SK-N-SH (cell line): Measurements from ENCODE around the gene MET. TPM values are rescaled to one million over a fixed set of nuclear protein-coding genes. Genes with fewer than 3 reads are reported as not detected.

Experiments
- CTCF ChIA-PET: fragments of 300-600, 350-600 bp; formaldehyde crosslinking; extraction: SDS; loops from one replicate; lab custom pipeline; 2021; lab: Yijun Ruan, JAX
- POLR2A ChIA-PET: fragments of 350-600 bp; sonication (Branson Sonifier 250); formaldehyde crosslinking; extraction: SDS; loops from one replicate; lab custom pipeline; 2020; ENCODE audit warnings: antibody characterized with exemption, inconsistent platforms; lab: Yijun Ruan, JAX
- DNase-seq: peaks from one replicate; pipeline ENCODE4 v3.0.0; 2012
- H2AFZ ChIP-seq: fragments of 200-600 bp; sonication (generic); 2 replicates; pipeline ENCODE4 v1.8.1; 2016; ENCODE audit warnings: antibody characterized with exemption, mild to moderate bottlenecking, low read depth
- H3F3A ChIP-seq: fragments of 200-600 bp; sonication (generic); replicated peaks from 2 replicates; pipeline ENCODE3; 2016; ENCODE audit warnings: antibody characterized with exemption, mild to moderate bottlenecking; ENCODE audit not compliant: insufficient read depth
- H3K27ac ChIP-seq, 2 experiments: fragments of 200-500 bp in 1 of 2; fragments of 200-600 bp in 1 of 2; sonication (Bioruptor generic) in 1 of 2; sonication (generic), shearing (Covaris generic) in 1 of 2; 2 replicates each; pipeline versions ENCODE4 v1.5.1 to v1.6.1; 2014 to 2016; ENCODE audit warnings: low read depth in 2 of 2, inconsistent platforms in 1 of 2, low read length in 1 of 2, mild to moderate bottlenecking in 1 of 2, mixed read lengths in 1 of 2
- H3K27me3 ChIP-seq: fragments of 200-600 bp; sonication (generic), shearing (Covaris generic); 2 replicates; pipeline ENCODE4 v1.6.1; 2016; ENCODE audit warnings: mixed run types; ENCODE audit not compliant: insufficient read depth
- H3K36me3 ChIP-seq, 2 experiments: fragments of 200-500 bp in 1 of 2; fragments of 200-600 bp in 1 of 2; sonication (Bioruptor generic) in 1 of 2; sonication (generic) in 1 of 2; replicated peaks in 1 of 2; 2 replicates each; pipeline versions ENCODE3 to v1.5.1; 2014 to 2016; ENCODE audit warnings: low read length in 1 of 2, mild to moderate bottlenecking in 1 of 2; ENCODE audit not compliant: insufficient read depth in 2 of 2, control insufficient read depth in 1 of 2
- H3K4me1 ChIP-seq, 2 experiments: fragments of 200-500 bp in 1 of 2; fragments of 200-600 bp in 1 of 2; sonication (Bioruptor generic) in 1 of 2; sonication (generic), shearing (Covaris generic) in 1 of 2; 2 replicates each; pipeline versions ENCODE4 v1.5.1 to v1.6.1; 2014 to 2016; ENCODE audit warnings: low read depth in 1 of 2, low read length in 1 of 2, mixed run types in 1 of 2; ENCODE audit not compliant: insufficient read depth in 2 of 2, control insufficient read depth in 1 of 2
- H3K4me2 ChIP-seq: fragments of 200-600 bp; sonication (generic), shearing (Covaris generic); 2 replicates; pipeline ENCODE4 v1.6.1; 2017; ENCODE audit warnings: mixed run types
- H3K4me3 ChIP-seq, 2 experiments: fragments of 200-500 bp in 1 of 2; fragments of 200-600 bp in 1 of 2; sonication (Bioruptor generic) in 1 of 2; sonication (generic), shearing (Covaris generic) in 1 of 2; 2 replicates each; pipeline versions ENCODE4 v1.5.1 to v1.8.1; 2014 to 2016; ENCODE audit warnings: low read depth in 2 of 2, inconsistent platforms in 1 of 2, low read length in 1 of 2, mild to moderate bottlenecking in 1 of 2, mixed read lengths in 1 of 2, moderate library complexity in 1 of 2
- H3K79me2 ChIP-seq: fragments of 200-600 bp; sonication (generic); 2 replicates; pipeline ENCODE4 v1.8.1; 2017; ENCODE audit warnings: mild to moderate bottlenecking; ENCODE audit not compliant: insufficient read depth
- H3K9ac ChIP-seq: fragments of 200-600 bp; sonication (generic); 2 replicates; pipeline ENCODE4 v1.6.1; 2017; ENCODE audit warnings: mixed run types
- H3K9me2 ChIP-seq: fragments of 200-600 bp; sonication (generic); 2 replicates; pipeline ENCODE4 v1.6.1; 2017; ENCODE audit warnings: mixed run types
- H3K9me3 ChIP-seq: fragments of 200-600 bp; sonication (generic); 2 replicates; pipeline ENCODE4 v1.6.1; 2017; ENCODE audit warnings: mixed run types, mild to moderate bottlenecking, moderate library complexity
- H4K20me1 ChIP-seq: fragments of 200-600 bp; sonication (generic); 2 replicates; pipeline ENCODE4 v1.6.1; 2017; ENCODE audit warnings: mild to moderate bottlenecking, mixed run types; ENCODE audit not compliant: insufficient read depth
- CHD2 ChIP-seq: fragments of 150-350 bp; IDR thresholded peaks from 2 replicates; pipeline ENCODE4 v1.6.1; 2018; ENCODE audit warnings: low read length; ENCODE audit not compliant: partially characterized antibody
- EZH2phosphoT487 ChIP-seq: fragments of 200-600 bp; sonication (generic); IDR thresholded peaks from 2 replicates; pipeline ENCODE4 v1.6.1; 2017; ENCODE audit warnings: low read depth, mixed run types, mild to moderate bottlenecking, antibody characterized with exemption, moderate library complexity, borderline replicate concordance
- GATA2 ChIP-seq: sonication (generic); formaldehyde crosslinking; IDR thresholded peaks from 2 replicates; pipeline ENCODE4 v1.5.0; 2020; ENCODE audit warnings: mild to moderate bottlenecking, missing genetic modification reagents
- JUND ChIP-seq: IDR thresholded peaks from 2 replicates; pipeline ENCODE4 v1.4.0; 2012
- NFIC ChIP-seq: IDR thresholded peaks from 2 replicates; pipeline ENCODE4 v1.4.0; 2012; ENCODE audit warnings: borderline replicate concordance
- NRF1 ChIP-seq: IDR thresholded peaks from 2 replicates; pipeline ENCODE4 v1.6.1; 2012; ENCODE audit warnings: low read depth, mild to moderate bottlenecking, low read length
- RXRA ChIP-seq: IDR thresholded peaks from 2 replicates; pipeline ENCODE4 v1.4.0; 2012; ENCODE audit warnings: low read depth, mild to moderate bottlenecking, borderline replicate concordance
- TAF1 ChIP-seq: IDR thresholded peaks from 2 replicates; pipeline ENCODE4 v1.6.1; 2012; ENCODE audit warnings: low read depth, mild to moderate bottlenecking, low read length, moderate library complexity, borderline replicate concordance
- whole genome bisulfite sequencing: methylation state at CpG from one replicate; pipeline ENCODE4 v1.1.6; 2017; ENCODE audit warnings: low lambda C conversion rate; 5-methylcytosine and 5-hydroxymethylcytosine counted together
- polyA plus RNA-seq, 3 experiments: library from polyadenylated mRNA; depleted of rRNA; stranded (reverse); fragments of >200 nt; gene quantifications; 2 replicates each; pipeline ENCODE4 v1.2.3, GENCODE V29; 2012
- TF ChIP-seq, protein P1 (sequence below): IDR thresholded peaks from 2 replicates; pipeline ENCODE4 v1.6.1; 2012; ENCODE audit warnings: mild to moderate bottlenecking, low read depth, low read length, moderate library complexity
- TF ChIP-seq, protein P2 (sequence below): IDR thresholded peaks from 2 replicates; pipeline ENCODE4 v1.4.0; 2012; ENCODE audit warnings: low read depth, borderline replicate concordance
- TF ChIP-seq, protein P3 (sequence below): IDR thresholded peaks from 2 replicates; pipeline ENCODE4 v1.4.0; 2012; ENCODE audit warnings: low read depth

The MET gene
- polyA plus RNA-seq, 1 of the 3 experiments (the other 2 are of a cell fraction): 38.7 TPM

DNA sequence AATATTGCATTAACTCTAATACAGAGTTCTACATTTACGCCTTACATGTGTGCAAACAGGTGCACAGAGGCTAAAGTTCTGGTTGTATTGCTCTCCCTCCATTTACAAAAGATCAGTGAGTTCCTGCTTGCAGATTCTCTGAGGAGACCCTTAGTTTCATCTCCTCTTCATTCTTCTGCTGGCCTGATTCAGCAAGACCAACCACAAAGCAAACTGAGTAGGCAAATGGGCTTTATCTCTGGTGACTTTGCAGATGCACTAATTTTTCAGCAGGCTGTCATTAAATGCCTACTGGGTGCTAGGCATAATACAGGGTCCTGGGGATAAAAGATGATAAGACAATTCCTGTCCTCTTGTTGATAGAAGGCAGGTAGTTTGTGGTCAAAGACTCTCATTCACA, 56.4 kb downstream of the MET start:
- Histone ChIP-seq H3K4me3 (no peak overlapping the region), H3K9me3 (no peaks in the 10 kb centered on the region), H2AFZ (no peak overlapping the region), H3K79me2 (peaks cover 9% of the 10 kb centered on the region), H3F3A (no peaks in the 10 kb centered on the region), H3K36me3 (peaks cover 14% of the 10 kb centered on the region in 2 experiments), H3K4me2 (no peak overlapping the region), H3K4me1 (peaks cover 0 to 2% of the 10 kb centered on the region in 2 experiments; a peak in 1 of 4 replicates), H3K9me2 (no peaks in the 10 kb centered on the region), H3K27me3 (peaks cover 16% of the 10 kb centered on the region; the same call in 1 of the 2 replicates), H4K20me1 (no peaks in the 10 kb centered on the region), H3K9ac (no peak overlapping the region), H3K27ac (no peak overlapping the region)
- TF ChIP-seq, protein P1, sequence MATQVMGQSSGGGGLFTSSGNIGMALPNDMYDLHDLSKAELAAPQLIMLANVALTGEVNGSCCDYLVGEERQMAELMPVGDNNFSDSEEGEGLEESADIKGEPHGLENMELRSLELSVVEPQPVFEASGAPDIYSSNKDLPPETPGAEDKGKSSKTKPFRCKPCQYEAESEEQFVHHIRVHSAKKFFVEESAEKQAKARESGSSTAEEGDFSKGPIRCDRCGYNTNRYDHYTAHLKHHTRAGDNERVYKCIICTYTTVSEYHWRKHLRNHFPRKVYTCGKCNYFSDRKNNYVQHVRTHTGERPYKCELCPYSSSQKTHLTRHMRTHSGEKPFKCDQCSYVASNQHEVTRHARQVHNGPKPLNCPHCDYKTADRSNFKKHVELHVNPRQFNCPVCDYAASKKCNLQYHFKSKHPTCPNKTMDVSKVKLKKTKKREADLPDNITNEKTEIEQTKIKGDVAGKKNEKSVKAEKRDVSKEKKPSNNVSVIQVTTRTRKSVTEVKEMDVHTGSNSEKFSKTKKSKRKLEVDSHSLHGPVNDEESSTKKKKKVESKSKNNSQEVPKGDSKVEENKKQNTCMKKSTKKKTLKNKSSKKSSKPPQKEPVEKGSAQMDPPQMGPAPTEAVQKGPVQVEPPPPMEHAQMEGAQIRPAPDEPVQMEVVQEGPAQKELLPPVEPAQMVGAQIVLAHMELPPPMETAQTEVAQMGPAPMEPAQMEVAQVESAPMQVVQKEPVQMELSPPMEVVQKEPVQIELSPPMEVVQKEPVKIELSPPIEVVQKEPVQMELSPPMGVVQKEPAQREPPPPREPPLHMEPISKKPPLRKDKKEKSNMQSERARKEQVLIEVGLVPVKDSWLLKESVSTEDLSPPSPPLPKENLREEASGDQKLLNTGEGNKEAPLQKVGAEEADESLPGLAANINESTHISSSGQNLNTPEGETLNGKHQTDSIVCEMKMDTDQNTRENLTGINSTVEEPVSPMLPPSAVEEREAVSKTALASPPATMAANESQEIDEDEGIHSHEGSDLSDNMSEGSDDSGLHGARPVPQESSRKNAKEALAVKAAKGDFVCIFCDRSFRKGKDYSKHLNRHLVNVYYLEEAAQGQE: no peak
- TF ChIP-seq NFIC (no peak), NRF1 (no peak), JUND (no peak), CHD2 (no peak), EZH2phosphoT487 (no peak), TAF1 (no peak), GATA2 (no peak), RXRA (no peak)
- TF ChIP-seq, protein P2, sequence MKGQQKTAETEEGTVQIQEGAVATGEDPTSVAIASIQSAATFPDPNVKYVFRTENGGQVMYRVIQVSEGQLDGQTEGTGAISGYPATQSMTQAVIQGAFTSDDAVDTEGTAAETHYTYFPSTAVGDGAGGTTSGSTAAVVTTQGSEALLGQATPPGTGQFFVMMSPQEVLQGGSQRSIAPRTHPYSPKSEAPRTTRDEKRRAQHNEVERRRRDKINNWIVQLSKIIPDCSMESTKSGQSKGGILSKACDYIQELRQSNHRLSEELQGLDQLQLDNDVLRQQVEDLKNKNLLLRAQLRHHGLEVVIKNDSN: no peak
- TF ChIP-seq, protein P3, sequence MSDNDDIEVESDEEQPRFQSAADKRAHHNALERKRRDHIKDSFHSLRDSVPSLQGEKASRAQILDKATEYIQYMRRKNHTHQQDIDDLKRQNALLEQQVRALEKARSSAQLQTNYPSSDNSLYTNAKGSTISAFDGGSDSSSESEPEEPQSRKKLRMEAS: no peak
- POLR2A ChIA-PET: no interaction called here
- CTCF ChIA-PET: no interaction called here
- DNase-seq: no peak
- 13% methylated on average over 1 of the region's 1 CpG for WGBS
